Activated CD8-positive, alpha-beta memory T cell treated with anti-CD3 and anti-CD28 coated beads for 4 hours (primary cell): ENCODE data around the gene MTHFD2L.
"Not testable (repeated sequence)": the region's sequence is repeated elsewhere in the genome, so short reads cannot be mapped to it uniquely, and the experiment has no call there.

Experiments used
- DNase-seq, 2 donors: peaks; one replicate each; pipeline ENCODE4 v3.0.0-alpha.2; 2020; ENCODE audit warnings: low read depth in 2 of 2

MTHFD2L gene

GRCh38 chr4:74157561-74158465 is at the start of gene MTHFD2L:
Gene MTHFD2L (plus strand): TSS chr4:74158118. CDS start chr4:74158139, 21 bp downstream.
- peak; percentile 61 to 64 for DNase-seq

- DNase-seq, result no peak
Measured at GRCh38 chr4:74108457-74109115, 49.3 kb upstream of the MTHFD2L start.

DNA sequence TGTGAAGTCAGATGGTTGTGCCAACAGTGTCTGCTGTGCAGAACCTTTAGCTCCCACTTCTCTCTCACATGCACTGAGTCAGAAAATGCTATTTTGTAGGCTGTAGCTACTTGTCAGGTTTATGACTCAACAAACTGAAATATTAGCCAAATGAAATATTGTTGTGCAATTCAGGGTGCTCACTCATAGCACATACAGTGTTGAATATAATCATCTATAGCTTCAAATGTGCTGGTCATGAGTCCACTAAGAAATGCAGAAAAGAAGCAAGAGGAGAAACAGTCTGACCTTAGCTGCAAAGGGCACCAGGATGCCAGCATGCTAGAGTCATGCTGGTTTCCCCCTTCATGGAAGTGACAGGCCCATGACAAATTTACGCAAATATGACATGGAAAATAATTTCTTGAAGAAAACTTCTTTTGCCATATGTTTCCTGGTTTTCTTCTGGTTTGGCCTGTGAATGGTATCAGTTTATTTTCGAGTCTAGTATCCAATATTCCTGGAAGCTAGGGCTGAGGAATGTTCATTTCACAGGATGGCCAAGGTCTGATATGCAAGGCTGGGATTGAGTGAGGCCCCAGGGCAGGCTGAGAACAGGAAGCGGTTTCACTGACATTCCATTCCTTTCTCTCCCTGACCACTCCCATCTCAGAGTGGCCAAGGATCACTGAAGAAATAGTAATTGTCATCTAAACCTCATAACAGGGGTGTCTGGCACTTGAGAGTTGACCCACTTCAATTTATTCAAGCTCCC is 48.6 kb upstream of the MTHFD2L start:
- DNase-seq, result no peak

- no peak for DNase-seq
Measured at GRCh38 chr4:74109870-74110605, 47.9 kb upstream of the MTHFD2L start.

- no peak for DNase-seq
Measured at GRCh38 chr4:74110670-74111069, 47.2 kb upstream of the MTHFD2L start.

GRCh38 chr4:74111306-74111975 is 46.5 kb upstream of the MTHFD2L start:
- no peak for DNase-seq

DNA sequence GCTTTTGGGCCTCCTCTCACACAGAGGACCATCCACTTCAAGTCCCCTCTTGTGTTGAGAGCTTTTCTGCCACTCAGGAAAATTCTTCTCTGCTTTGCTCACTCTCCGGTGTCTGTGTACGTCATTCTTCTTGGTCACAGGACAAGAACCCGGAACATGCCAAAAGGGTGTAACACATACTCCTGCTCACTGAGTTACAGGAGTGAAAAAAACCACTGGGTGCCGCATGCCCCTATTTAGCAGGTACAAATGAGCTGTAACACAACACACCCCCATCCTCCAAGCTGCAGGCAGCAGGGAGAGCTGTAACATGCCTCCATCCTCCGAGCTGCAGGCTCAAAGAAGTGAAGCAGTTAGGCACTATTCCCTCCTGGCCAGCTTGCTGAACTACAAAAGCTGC is 45.9 kb upstream of the MTHFD2L start:
- DNase-seq, result no peak

- DNase-seq, result no peak
Measured at GRCh38 chr4:74112399-74113105, 45.4 kb upstream of the MTHFD2L start.

- DNase-seq, result no peak
Measured at GRCh38 chr4:74114234-74114633, 43.7 kb upstream of the MTHFD2L start.

DNA sequence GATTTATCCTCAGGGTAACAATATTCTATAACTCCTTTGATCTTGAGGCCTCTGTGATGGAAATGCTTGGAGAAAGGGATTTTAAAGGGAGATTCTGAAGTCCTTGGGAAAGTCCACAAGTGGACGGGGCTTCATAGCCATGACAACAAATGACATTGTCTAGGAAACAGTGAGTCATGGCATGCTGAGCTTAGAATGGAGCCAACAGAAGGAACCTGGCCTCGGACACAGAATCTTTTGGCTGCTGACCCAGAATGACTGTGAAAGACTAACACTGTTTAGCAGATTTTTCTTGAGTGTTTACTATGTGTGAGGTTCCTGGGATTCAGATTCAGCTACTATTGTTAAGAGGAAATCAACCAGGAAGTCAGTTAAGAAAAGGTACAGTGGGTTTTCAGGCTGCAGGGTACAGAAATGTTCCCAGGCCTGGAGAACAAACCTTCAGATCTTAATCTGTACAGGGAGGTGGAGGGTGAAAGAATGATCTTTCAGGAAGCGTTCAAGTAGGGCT is 40.8 kb upstream of the MTHFD2L start:
- DNase-seq, result no peak

DNA sequence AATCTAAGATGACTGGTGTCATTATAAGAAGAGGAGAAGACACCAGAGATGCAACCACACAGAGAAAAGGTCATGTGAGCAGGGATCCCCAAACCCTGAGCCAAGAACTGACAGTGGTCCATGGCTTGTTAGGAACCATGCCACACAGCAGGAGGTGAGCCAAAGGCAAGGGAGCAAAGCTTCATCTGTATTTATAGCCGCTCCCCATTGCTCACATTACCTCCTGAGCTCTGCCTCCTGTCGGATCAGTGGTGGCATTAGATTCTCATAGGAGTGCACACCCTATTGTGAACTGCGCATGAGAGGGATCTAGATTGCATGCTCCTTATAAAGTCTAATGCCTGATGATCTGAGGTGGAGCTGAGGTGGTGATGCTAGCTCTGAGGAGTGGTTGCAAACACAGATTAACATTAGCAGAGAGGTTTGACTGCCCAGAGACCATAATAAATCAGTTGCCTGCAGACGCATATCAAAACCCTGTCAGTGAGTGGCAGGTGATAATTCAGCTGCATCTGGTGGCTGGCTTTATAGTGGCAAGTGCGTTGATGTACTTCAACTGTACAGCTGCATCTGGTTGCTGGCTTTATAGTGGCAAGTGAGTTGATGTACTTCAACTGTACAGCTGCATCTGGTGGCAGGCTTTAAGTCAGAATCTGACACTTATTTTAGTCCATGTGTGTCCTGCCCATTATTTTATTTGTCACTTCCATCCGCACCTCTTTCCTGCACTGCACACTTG is 39.1 kb upstream of the MTHFD2L start:
- DNase-seq, result no peak

DNA sequence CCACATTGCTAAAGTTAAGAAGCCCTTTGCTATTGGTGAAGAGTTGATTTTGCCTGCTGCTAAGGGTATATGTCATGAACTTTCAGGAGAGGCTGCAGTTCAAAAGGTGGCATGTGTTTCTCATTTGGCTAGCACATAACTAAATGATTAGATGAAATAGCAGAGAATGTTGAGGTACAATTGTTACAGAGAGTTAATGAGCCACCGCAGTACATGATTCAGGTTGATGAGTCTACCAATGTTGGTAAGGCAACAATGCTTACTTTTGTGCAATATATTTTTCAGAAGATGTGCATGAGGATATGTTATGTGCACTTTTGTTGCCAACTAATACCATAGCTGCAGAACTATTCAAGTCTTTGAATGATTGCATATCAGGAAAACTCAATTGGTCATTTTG is 37.8 kb upstream of the MTHFD2L start:
- DNase-seq, result no peak

- no peak for DNase-seq
Measured at GRCh38 chr4:74121643-74122579, 36.0 kb upstream of the MTHFD2L start.

DNA sequence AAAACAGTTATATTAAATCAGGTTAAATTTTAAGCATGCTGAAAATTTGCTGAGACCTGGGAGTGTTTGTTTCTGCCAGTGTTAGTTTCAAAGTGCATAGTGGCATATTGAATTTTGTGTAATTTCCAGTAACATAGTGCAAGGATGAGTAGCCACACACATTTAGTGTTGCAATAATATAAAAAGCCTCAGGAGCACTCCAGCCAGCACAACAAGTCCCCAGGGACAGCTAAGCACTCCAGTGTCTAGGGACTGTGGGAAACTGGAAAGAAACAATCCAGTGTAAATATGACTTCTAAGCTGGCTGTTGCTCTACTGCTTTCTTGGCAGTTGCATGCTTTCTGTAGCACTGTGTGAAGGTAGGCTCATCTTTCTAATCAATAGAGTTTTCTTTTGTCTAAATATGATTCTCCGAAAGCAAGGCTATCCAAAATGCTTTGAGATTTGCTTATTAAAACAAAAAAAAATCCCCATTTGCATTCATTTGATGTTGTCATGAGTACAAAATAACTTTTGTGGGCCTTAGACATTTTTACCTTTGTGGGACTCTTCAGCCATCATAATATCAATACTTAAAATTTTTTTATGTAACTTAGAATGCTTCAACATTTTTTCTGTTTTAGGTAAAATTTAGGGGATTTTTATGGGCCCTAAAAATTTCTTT is 34.7 kb upstream of the MTHFD2L start:
- no peak for DNase-seq

DNA sequence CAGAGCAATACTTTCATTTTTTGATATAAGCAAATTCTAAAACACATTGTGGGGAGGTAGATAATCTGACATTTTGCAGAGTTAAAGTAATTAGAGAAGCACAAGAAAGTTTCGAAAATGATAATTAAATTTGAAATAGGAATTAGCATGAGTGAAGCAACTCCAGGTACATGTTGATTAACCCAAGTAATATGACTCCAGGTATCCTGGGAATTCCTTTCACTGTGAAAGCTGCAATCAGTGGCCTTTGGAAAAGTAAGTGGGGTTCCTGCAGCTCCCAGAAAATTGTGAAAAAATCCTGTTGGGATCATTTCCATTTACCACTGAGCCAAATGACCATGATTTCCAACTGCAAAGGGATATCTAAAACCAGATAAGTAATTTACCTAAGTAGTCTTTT is 32.9 kb upstream of the MTHFD2L start:
- DNase-seq, result no peak

DNA sequence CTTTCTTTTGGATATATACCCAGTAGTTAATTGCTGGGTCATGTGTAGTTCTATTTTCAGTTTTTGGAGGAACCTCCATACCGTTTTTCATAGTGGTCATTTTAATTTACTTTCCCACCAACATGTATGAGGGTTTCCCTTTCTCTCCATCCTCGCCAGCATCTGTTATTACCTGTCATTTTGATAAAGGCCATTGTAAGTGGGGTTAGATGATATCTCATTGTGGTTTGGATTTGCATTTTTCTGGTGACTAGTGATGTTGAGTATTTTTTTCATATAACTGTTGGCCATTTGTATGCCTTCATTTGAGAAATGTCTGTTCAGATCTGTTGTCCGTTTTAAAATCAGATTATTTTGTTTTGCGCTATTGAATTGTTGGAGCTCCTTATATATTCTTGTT is 30.2 kb upstream of the MTHFD2L start:
- DNase-seq, result no peak

DNA sequence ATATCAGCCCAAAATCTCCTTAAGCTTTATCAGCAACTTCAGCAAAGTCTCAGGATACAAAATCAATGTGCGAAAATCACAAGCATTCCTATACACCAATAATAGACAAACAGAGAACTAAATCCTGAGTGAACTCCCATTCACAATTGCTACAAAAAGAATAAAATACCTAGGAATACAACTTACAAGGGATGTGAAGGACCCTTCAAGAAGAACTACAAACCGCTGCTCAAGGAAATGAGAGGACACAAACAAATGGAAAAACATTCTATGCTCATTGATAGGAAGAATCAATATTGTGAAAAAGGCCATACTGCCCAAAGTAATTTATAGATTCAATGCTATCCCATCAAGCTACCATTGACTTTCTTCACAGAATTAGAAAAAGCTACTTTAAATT is 27.1 kb upstream of the MTHFD2L start:
- not testable (repeated sequence) for DNase-seq

- DNase-seq, result not testable (repeated sequence)
Measured at GRCh38 chr4:74132188-74132587, 25.7 kb upstream of the MTHFD2L start.
